Bronchial epithelial cell (primary cell): ENCODE results near the gene RHOF. TPM values are rescaled to one million over a fixed set of nuclear protein-coding genes. Genes with fewer than 3 reads are reported as not detected.

Experiments used
- DNase-seq: peaks from one replicate; pipeline ENCODE4 v3.0.0-alpha.2; 2010; ENCODE audit warnings: low read depth
- FAIRE-seq: peaks from 2 replicates; lab custom pipeline; 2011; peaks lifted over from hg19 to GRCh38; lab: Jason Lieb, UNC
- H3K27me3 ChIP-seq: 2 replicates; pipeline ENCODE4 v1.5.1; 2011; ENCODE audit warnings: low read length; ENCODE audit not compliant: control insufficient read depth, insufficient read depth
- H3K36me3 ChIP-seq: 2 replicates; pipeline ENCODE4 v1.5.1; 2011; ENCODE audit warnings: low read length; ENCODE audit not compliant: control insufficient read depth, insufficient read depth
- H3K4me3 ChIP-seq: 2 replicates; pipeline ENCODE4 v1.5.1; 2011; ENCODE audit warnings: mild to moderate bottlenecking, low read depth, low read length, control low read depth
- CTCF ChIP-seq: IDR thresholded peaks from 2 replicates; pipeline ENCODE4 v1.5.1; 2011; ENCODE audit warnings: mild to moderate bottlenecking, moderate library complexity, low read length, control low read depth, inconsistent platforms; ENCODE audit not compliant: insufficient read depth, severe bottlenecking
- total RNA-seq: library from RNA; depleted of rRNA; stranded (reverse); fragments of >200 nt; gene quantifications from 2 replicates; pipeline ENCODE4 v1.2.1, GENCODE V29; 2014

RHOF gene
- total RNA-seq, 1 donor from 2014 or later: 15.5 TPM

GRCh38 chr12:121816925-121817647, 23.6 kb upstream of the RHOF start:
- peaks cover 28% of the 10 kb centered on the region for H3K36me3 ChIP-seq
- FAIRE-seq: no peak

DNA sequence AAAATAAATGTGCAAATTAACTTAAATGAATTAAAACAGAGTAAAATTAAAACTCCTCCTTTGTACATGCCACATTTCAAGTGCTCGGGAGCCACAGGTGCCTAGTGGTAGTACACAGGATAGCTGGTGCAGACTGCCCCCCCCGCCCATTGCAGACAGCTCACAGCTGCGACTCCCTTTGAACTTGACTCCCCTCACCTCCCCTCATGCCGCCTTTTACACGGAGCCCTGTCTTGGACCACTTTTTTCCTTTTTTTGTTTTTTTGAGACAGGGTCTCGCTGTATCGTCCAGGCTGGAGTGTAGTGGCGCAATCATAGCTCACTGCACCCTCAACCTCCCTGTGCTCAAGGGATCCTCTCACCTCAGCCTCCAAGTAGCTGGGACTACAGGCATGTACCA, 21.8 kb upstream of the RHOF start:
- H3K36me3 ChIP-seq: peaks cover 28% of the 10 kb centered on the region
- TF ChIP-seq CTCF: no peak
- no peak for FAIRE-seq
- H3K27me3 ChIP-seq: no peaks in the 10 kb centered on the region
- DNase-seq: no peak
- H3K4me3 ChIP-seq: no peak overlapping the region

More at GRCh38 chr12:121816925-121817647, 23.6 kb upstream of the RHOF start:
- DNase-seq: no peak
- TF ChIP-seq CTCF: no peak
- no peaks in the 10 kb centered on the region for H3K27me3 ChIP-seq
- H3K4me3 ChIP-seq: no peak overlapping the region

GRCh38 chr12:121814429-121815119, 21.1 kb upstream of the RHOF start:
- H3K4me3 ChIP-seq: no peak overlapping the region
- peaks cover 29% of the 10 kb centered on the region for H3K36me3 ChIP-seq
- no peaks in the 10 kb centered on the region for H3K27me3 ChIP-seq
- DNase-seq (no peak), FAIRE-seq (no peak)
- TF ChIP-seq CTCF: no peak

- no peak for TF ChIP-seq CTCF
- Histone ChIP-seq H3K27me3 (no peaks in the 10 kb centered on the region), H3K4me3 (no peak overlapping the region), H3K36me3 (peaks cover 32% of the 10 kb centered on the region)
- FAIRE-seq (no peak), DNase-seq (no peak)
Observed at GRCh38 chr12:121813951-121814350, 20.5 kb upstream of the RHOF start.

DNA sequence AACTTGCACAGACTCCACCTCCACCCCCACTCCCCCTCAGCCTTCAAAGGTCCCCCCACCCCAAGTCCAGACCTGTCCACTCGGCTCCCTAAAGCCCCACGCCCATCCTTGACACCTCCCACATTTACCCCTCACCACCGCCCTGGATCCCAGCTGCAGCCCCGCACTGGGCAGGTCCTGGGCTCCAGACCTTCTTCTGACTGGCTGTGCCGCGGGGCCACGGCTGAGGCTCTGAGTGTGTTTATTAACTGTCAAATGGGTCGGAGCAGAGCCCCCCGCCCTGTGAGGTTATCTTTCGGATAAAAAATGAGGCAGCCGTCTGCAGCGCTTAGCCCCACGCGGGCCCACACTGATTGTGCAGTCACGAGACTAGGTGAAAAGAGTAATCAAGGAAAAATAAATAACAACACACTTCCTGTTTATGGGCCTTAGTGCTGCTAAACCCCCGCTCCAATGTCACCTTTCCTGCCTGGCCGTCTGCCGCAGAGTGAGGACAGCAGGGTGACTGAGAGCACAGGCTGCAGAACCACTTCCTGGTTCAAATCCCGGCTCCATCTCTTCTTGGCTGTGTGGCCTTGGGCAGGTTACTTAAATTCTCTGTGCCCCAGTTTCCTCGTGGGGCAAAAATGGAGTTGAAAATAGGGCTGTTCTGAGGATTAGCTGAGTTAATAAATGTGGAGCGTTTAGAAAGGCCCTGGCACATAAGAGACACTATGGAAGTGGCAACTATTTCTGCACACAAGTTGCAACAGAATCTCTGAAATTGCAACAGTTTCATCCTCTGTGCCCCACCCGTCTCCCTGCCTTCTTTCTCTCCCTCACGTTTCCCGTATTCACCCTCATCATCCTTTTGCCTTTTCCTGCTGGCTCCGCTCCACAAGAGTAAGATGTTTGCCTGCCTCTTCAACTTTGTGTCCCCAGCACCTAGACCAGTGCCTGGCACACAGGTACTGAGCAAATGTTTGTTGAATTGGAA, 19.7 kb upstream of the RHOF start:
- Histone ChIP-seq H3K4me3 (peak overlapping the region; percentile 65), H3K27me3 (no peaks in the 10 kb centered on the region), H3K36me3 (peaks cover 35% of the 10 kb centered on the region)
- TF ChIP-seq CTCF: no peak
- no peak for FAIRE-seq
- no peak for DNase-seq
